Activated CD4-positive, alpha-beta T cell treated with anti-CD3 and anti-CD28 coated beads, Interleukin-10, Interleukin-2, amounts not matched to agents 100 ng/mL and 50 ng/mL, durations not matched to agents 16 hours and 8 hours (primary cell): ENCODE results near the gene IRF3.

Experiments
- DNase-seq: peaks from one replicate; pipeline ENCODE4 v3.0.0-alpha.2; 2020

IRF3 gene

GRCh38 chr19:49616532-49616931 lies 49.1 kb downstream of the IRF3 start:
- DNase-seq: no peak

DNA sequence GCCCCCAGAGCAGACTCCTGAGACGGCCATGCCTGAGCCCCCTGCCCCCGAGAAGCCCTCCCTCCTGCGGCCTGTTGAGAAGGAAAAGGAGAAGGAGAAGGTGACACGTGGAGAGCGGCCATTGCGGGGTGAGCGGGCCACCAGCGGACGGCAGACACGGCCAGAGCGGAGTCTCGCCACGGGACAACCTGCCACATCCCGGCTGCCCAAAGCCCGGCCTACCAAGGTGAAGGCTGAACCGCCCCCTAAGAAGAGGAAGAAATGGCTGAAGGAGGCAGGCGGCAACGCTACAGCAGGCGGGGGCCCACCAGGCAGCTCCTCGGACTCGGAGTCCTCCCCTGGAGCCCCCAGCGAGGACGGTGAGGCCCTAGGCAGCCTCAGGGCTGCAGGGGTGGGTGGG lies 49.8 kb downstream of the IRF3 start:
- DNase-seq: no peak

DNA sequence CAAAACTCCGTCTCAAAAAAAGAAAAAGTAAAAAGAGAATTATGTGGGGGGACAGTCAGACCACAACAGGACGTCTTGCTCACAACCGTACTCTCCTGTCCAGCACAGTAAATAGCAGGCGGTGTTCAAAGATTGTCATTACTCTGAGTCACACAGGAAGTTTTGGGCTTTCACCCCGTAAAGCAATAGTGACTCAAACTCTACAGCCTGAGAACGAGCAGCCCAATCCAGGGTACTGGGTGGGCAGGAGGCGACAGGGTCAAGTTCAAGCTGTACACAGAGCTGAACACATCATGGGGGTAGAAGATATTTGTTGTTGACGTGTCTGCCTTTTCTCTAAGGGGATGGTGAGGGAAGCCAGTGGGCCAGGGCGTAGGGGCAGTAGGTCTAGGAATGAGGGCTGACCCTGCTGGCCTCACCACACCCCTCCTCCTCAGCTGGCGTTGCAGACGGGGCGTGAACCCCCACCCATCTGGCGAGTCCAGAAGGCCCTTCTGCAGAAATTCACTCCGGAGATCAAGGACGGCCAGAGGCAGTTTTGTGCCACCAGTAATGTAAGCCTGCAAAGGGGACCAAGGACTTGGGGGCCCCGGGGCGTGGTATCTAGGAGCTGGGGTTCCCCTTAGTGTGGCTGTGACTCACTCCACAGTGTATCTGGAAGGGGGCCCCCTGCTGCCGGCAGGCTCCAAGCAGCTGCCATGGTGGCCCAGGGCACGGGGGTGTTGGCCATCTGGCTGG lies 51.4 kb downstream of the IRF3 start:
- DNase-seq: peak; percentile 68

DNA sequence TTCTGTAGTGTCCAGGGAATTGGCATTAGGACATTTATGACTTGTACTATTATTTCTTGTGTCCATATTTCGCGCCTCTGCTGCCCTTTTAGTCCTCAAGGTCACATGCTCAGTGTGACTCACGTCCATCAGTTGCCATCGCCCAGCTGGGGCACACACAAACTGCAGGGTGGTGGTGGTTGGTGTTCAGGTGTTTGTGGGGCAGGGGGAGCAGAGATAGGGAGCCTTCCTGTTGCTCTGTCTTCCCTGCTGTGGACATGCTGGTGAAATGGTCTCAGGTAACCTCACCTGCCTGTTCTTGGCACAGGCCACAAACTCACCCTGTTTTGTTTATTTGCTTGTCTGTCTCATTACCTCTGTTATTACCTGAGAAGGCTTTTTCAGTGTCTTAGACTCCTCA lies 52.3 kb downstream of the IRF3 start:
- DNase-seq: no peak
